ENCODE results near the gene ADAMTS18.

ADAMTS18 gene

GRCh38 chr16:77409311-77409710, 25.5 kb downstream of the ADAMTS18 start (continued):
- no peak for TF ChIP-seq ZNF169 (tag by site-specific recombination; IDR thresholded peaks at IDR 0.05)
- no peak for TF ChIP-seq ZNF266 (tag by site-specific recombination; IDR thresholded peaks at IDR 0.05; ENCODE audit: low read depth)
- TF ChIP-seq ZNF202 (tag by site-specific recombination; IDR thresholded peaks at IDR 0.05; ENCODE audit: borderline replicate concordance), result no peak
- TF ChIP-seq ZNF626 (tag by site-specific recombination; IDR thresholded peaks at IDR 0.05), result 0 out of 2 replicates have a peak, but pooled peaks have one; percentile 66
- TF ChIP-seq, protein P1, sequence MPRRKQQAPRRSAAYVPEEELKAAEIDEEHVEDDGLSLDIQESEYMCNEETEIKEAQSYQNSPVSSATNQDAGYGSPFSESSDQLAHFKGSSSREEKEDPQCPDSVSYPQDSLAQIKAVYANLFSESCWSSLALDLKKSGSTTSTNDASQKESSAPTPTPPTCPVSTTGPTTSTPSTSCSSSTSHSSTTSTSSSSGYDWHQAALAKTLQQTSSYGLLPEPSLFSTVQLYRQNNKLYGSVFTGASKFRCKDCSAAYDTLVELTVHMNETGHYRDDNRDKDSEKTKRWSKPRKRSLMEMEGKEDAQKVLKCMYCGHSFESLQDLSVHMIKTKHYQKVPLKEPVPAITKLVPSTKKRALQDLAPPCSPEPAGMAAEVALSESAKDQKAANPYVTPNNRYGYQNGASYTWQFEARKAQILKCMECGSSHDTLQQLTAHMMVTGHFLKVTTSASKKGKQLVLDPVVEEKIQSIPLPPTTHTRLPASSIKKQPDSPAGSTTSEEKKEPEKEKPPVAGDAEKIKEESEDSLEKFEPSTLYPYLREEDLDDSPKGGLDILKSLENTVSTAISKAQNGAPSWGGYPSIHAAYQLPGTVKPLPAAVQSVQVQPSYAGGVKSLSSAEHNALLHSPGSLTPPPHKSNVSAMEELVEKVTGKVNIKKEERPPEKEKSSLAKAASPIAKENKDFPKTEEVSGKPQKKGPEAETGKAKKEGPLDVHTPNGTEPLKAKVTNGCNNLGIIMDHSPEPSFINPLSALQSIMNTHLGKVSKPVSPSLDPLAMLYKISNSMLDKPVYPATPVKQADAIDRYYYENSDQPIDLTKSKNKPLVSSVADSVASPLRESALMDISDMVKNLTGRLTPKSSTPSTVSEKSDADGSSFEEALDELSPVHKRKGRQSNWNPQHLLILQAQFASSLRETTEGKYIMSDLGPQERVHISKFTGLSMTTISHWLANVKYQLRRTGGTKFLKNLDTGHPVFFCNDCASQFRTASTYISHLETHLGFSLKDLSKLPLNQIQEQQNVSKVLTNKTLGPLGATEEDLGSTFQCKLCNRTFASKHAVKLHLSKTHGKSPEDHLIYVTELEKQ (tag by site-specific recombination; IDR thresholded peaks at IDR 0.05; ENCODE audit: borderline replicate concordance), result peak; percentile 95
- peak; percentile 95 for TF ChIP-seq ZNF639 (tag by site-specific recombination; IDR thresholded peaks at IDR 0.05)
- no peak for TF ChIP-seq ZNF223 (tag by site-specific recombination; IDR thresholded peaks at IDR 0.05)
- TF ChIP-seq ZNF48 (tag by site-specific recombination; IDR thresholded peaks at IDR 0.05), result no peak
- peak; percentile 80; the same call in 1 of the 2 replicates for TF ChIP-seq ZNF2 (tag by site-specific recombination; IDR thresholded peaks at IDR 0.05)
- no peak for TF ChIP-seq ZNF398 (tag by site-specific recombination; IDR thresholded peaks at IDR 0.05)
- peak; percentile 72 for TF ChIP-seq KLF8 (tag by site-specific recombination; IDR thresholded peaks at IDR 0.05)
- no peak for TF ChIP-seq ZBTB48 (tag by site-specific recombination; IDR thresholded peaks at IDR 0.05)
- TF ChIP-seq ZNF558 (tag by site-specific recombination; IDR thresholded peaks at IDR 0.05), result no peak
- TF ChIP-seq, protein P2, sequence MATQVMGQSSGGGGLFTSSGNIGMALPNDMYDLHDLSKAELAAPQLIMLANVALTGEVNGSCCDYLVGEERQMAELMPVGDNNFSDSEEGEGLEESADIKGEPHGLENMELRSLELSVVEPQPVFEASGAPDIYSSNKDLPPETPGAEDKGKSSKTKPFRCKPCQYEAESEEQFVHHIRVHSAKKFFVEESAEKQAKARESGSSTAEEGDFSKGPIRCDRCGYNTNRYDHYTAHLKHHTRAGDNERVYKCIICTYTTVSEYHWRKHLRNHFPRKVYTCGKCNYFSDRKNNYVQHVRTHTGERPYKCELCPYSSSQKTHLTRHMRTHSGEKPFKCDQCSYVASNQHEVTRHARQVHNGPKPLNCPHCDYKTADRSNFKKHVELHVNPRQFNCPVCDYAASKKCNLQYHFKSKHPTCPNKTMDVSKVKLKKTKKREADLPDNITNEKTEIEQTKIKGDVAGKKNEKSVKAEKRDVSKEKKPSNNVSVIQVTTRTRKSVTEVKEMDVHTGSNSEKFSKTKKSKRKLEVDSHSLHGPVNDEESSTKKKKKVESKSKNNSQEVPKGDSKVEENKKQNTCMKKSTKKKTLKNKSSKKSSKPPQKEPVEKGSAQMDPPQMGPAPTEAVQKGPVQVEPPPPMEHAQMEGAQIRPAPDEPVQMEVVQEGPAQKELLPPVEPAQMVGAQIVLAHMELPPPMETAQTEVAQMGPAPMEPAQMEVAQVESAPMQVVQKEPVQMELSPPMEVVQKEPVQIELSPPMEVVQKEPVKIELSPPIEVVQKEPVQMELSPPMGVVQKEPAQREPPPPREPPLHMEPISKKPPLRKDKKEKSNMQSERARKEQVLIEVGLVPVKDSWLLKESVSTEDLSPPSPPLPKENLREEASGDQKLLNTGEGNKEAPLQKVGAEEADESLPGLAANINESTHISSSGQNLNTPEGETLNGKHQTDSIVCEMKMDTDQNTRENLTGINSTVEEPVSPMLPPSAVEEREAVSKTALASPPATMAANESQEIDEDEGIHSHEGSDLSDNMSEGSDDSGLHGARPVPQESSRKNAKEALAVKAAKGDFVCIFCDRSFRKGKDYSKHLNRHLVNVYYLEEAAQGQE (tag by site-specific recombination; IDR thresholded peaks at IDR 0.05), result no peak
- peak; percentile 91 for TF ChIP-seq ZNF366 (tag by site-specific recombination; conservative IDR thresholded peaks at IDR 0.05)
- TF ChIP-seq ZNF335 (tag by site-specific recombination; conservative IDR thresholded peaks at IDR 0.05), result peak; percentile 43; the same call in 1 of the 2 replicates
- no peak for TF ChIP-seq ZNF529 (tag by site-specific recombination; IDR thresholded peaks at IDR 0.05; ENCODE audit: insufficient replicate concordance)
- TF ChIP-seq ZNF596 (tag by site-specific recombination; IDR thresholded peaks at IDR 0.05), result peak; percentile 49; the same call in 1 of the 2 replicates
- TF ChIP-seq HOXD13 (CRISPR knock-in tag; IDR thresholded peaks at IDR 0.05; ENCODE audit: borderline replicate concordance), result no peak
- no peak for TF ChIP-seq ZNF571 (tag by site-specific recombination; IDR thresholded peaks at IDR 0.05)
- TF ChIP-seq ZNF830 (tag by site-specific recombination; IDR thresholded peaks at IDR 0.05; ENCODE audit: low read depth), result no peak
- peak; percentile 100 for TF ChIP-seq ZNF792 (tag by site-specific recombination; IDR thresholded peaks at IDR 0.05)
- TF ChIP-seq ZNF362 (tag by site-specific recombination; IDR thresholded peaks at IDR 0.05), result no peak
- no peak for TF ChIP-seq ZNF585B (tag by site-specific recombination; IDR thresholded peaks at IDR 0.05)
- peak; percentile 60; the same call in 1 of the 2 replicates for TF ChIP-seq ZNF394 (tag by site-specific recombination; IDR thresholded peaks at IDR 0.05; ENCODE audit: borderline replicate concordance)
- peak; percentile 90; the same call in 1 of the 2 replicates for TF ChIP-seq GLI2 (tag by site-specific recombination; IDR thresholded peaks at IDR 0.05; ENCODE audit: borderline replicate concordance, low read depth)
- peak; percentile 78; the same call in 1 of the 2 replicates for TF ChIP-seq ZNF24 (tag by site-specific recombination; IDR thresholded peaks at IDR 0.05)
- peak; percentile 79; the same call in 1 of the 2 replicates for TF ChIP-seq ZNF324 (tag by site-specific recombination; IDR thresholded peaks at IDR 0.05)
- TF ChIP-seq ZNF311 (tag by site-specific recombination; IDR thresholded peaks at IDR 0.05; ENCODE audit: borderline replicate concordance), result no peak
- no peak for TF ChIP-seq GLI4 (tag by site-specific recombination; IDR thresholded peaks at IDR 0.05)

All from HEK293 (cell line).